Muscle of back (tissue), 11 donors: Measurements from ENCODE around the gene RPP14. TPM values are rescaled to one million over a fixed set of nuclear protein-coding genes. Genes with fewer than 3 reads are reported as not detected.

ENCODE experiments used
- DNase-seq, 3 donors: peaks; one replicate each; pipeline versions ENCODE4 v3.0.0 to v3.0.0-alpha.2; 2013
- polyA plus RNA-seq, 10 donors: library from polyadenylated mRNA; unstranded; fragments of 120-200 nt; gene quantifications; one replicate each; pipeline ENCODE4 v1.2.1, GENCODE V29; 2013; ENCODE audit not compliant: insufficient read length in 10 of 10

Gene RPP14
- polyA plus RNA-seq, 10 donors, result 14.2 to 27.0 (median 20.3) TPM

DNA sequence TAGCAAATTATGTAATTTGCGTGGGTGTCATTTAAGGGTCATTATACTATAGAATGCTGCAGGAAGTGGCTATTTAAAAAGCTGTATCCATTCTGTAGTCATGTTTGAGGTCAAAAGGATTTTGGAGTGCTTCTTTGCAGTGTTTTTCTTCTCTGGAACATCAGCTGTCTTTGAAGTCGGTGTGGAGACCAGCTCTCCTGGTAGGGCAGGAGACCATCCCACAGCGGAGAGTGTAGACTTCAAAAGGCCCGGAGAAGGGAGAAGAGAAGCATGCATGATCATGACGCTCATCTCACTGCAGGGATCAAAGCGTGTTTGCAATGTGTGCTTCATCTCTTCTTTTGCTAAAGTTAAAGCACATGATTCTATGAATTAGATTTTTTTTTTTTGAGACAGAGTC lies 46.6 kb downstream of the RPP14 start:
- no peak for DNase-seq

DNA sequence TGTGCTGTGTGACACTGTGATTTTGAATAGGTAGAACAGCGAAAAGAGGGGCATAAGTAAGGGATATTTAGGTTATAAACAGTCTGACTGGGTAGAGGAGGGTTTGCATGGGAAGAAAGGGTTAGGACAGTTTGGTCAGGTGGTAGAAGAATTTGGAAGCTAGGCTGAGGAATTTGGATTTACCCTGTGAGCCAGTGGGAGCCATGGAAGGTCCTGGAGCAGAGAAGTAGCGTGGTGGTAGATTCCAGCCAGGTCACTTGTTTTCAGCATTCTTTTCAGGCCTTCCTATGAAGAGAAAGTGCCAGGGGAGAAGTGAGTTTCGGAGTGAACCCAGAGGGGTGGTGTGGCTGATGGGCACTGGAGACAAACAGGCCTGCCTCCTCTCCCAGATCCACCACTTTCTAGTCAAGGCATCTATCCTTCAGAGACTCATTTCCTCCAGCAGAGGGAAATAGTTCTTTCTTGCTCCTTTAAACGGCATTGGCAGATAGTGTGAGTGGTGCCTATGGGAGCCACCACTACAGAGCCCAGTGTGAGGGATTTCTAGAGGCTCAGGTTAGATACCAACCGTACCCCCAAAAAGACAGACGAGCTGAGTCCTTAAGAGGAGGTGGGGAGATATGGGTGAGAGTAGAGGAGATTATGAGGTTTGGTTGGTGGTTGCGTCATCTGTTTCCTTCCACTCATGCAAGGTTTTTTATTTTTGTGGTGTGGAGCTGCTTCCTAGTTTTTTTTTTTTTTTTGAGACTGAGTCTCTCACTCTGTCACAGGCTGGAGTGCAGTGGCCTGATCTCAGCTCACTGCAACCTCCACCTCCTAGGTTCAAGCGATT lies 47.9 kb downstream of the RPP14 start:
- DNase-seq, result no peak

DNA sequence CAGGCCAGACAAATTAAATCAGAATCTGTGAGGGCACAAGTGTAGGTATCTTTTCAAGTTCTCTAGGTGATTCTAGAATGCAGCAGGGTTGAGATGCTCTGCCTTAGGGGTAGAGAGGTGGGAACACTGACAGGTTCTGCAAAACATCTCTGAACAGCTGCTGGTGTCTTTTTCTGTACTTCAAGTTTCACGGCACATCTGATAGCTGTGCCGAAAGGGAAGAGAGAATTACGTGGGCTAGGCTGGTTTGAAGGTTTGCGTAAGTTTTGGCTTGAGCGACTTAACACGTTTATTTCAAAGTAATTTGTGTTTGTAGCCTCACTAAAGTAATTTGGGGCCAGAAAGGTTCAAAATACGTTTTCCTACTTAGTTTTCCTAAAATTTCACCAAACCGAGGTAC lies 49.1 kb downstream of the RPP14 start:
- no peak for DNase-seq

DNA sequence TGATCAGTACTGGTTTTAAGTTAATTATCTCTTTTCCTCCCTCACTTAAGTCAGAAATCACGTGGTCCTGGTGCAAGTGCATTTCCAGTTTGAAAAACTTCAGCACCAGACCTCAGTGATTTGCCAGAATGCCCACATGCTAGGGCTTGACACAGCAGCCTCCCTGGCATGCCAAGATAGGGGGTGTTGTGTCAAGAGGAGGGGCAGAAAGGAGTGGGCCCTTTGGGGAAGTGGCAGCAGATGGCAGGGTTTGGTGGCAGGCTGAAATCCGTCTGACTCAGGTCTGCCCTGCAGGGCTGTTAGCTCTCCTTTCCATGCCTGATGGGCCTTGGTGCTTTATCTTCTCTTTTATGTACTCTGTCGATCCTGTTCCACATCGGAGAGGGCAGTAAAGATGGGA lies 50.0 kb downstream of the RPP14 start:
- no peak for DNase-seq

DNA sequence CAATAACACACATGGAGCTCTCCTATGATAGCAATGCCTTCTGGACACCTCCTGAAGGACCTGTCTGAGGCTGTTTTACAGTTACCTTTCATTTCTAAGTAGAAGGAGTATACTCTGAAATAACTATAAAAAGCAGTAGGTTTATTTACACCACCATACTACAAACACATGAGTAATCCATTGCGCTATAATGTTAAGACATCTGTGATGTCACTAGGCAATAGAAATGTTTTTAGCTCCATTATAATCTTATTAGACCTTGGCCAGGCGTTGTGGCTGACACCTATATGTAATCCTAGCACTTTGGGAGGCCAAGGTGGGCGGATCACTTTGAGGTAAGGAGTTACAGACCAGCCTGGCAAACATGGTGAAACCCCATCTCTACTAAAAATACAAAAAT lies 51.4 kb downstream of the RPP14 start:
- no peak for DNase-seq

DNA sequence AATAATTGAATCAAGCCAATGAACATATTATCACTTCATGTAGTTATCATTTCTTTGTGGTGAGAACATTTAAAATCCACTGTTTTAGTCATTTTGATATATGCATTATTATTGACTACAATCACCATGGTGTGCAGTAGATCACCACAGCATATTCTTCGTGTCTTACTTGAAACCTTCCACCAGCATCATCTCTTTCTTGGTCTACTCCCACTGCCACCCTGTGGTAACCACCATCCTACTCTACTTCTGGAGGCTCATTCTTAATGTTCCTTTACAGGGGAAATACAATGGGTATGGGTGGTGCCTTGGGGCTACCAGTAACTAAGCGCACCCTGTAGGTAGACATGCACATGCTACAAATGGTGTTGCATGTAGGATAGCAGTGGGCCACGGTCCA lies 52.0 kb downstream of the RPP14 start:
- DNase-seq, result no peak

DNA sequence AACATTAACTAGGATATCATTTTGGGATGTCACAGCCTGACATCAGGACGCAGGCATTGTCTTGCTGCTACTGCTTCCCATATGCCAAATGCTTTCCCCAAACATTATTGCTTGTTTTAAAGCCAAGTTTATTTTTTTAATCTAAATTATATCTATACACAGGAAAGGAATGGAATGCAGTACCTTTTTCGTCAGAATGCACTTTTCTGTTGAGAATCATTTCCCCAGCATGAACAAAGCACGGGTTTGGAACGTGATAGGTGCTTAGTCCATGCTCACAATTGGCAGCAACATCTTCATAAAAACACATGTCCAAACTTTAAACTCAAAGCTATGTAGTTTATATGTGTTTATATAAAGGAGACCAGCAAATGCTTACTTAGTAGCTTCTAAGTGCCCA lies 52.8 kb downstream of the RPP14 start:
- DNase-seq, result no peak

DNA sequence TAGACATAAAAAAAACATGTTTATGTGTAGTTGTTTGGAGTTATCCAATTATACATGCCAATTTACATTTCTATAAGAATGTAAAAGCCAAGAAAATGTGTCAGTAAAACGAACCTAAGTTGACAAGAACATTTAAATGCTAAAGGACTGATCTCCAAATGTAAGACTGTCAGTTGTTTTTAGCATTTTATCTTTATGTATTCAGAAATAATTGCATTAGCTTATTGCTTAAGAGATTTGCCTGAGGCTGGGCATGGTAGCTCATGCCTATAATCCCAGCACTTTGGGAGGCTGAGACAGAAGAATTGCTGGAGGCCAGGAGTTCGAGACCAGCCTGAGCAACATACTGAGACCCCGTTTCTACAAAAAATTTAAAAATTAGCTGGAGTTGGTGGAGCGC lies 53.6 kb downstream of the RPP14 start:
- DNase-seq, result no peak

DNA sequence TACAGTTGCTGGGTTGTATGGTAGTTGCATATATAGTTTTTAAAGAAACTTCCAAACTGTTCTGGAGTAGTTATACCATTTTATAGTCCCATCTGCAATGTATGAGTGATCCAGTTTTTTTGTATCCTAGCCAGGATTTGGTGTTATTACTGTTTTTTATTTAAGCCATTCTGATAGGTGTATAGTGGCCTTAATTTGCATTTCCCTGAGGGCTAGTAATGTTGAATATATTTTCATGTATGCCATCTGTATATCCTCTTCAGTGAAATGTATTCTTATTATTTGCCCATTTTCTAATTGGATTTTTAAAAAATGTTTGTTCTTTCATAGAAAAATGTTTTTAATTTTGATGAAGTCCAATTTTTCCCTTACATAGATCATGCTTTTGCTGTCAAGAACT lies 55.8 kb downstream of the RPP14 start:
- DNase-seq, result no peak

DNA sequence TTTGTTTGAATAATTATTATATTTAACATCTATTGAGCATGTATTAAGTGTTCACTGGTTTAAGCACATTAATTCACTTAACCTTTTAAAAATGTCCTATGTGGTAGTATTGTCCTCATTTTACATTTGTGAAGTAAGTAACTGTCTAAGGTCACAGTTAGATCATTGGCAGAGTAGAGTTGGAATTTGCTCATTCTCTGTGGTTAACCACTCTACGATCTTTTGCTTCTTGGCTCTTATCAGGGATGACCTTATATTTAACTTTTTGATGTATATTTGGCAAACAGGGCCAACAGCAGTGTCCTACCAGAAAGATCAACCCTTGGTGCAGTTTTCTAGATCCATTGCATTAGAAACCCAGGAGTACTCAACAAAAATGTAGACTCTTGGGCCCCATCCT lies 60.7 kb downstream of the RPP14 start:
- no peak for DNase-seq

DNA sequence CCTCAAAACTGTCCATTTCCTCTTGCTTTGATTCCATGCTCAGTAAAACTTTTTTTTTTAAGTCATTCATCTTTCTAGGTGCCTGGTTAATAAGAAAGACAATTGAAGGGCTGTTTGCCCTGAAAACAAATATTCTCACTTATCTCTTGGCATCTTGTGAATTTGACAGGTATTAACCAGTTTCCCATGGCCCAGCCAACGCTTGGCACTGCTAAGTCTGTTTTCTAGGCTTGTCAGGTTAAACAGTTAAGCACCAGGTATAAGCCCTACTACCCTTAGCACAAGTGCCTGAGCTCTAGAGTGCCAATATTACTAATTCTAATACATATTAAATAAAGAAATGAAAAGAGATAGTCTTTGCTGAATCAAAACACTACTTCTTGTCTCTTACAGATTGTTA lies 63.0 kb downstream of the RPP14 start:
- DNase-seq, result no peak

Other genes starting within 250 kb of the RPP14 start
- 1 to 10 TPM in 3 of 10 donors, under 1 TPM in 7; 0.23 to 2.1 (median 0.79) TPM for gene DNASE1L3, start 95.3 kb upstream of the RPP14 start, polyA plus RNA-seq
- 1 to 10 TPM; 3.6 to 6.8 (median 4.2) TPM for gene ABHD6, start 68.5 kb upstream of the RPP14 start, polyA plus RNA-seq
- gene HTD2, start 275 bp downstream of the RPP14 start, polyA plus RNA-seq, result 10 to 100 TPM in 5 of 10 donors, 1 to 10 TPM in 5; 8.2 to 15.4 (median 10.2) TPM
- 10 to 100 TPM; 14.2 to 29.3 (median 20.2) TPM for gene PXK, start 26.6 kb downstream of the RPP14 start, polyA plus RNA-seq
- 10 to 100 TPM; 71.8 to 85.7 (median 78.2) TPM for gene PDHB, start 127.6 kb downstream of the RPP14 start, polyA plus RNA-seq
- 10 to 100 TPM in 9 of 10 donors, 1 to 10 TPM in 1; 9.5 to 15.4 (median 13.4) TPM for gene KCTD6, start 185.9 kb downstream of the RPP14 start, polyA plus RNA-seq
- gene ACOX2, start 230.9 kb downstream of the RPP14 start, polyA plus RNA-seq, result 10 to 100 TPM; 17.9 to 40.4 (median 24.2) TPM